Stimulated activated CD8-positive, alpha-beta memory T cell treated with anti-CD3 and anti-CD28 coated beads, Interleukin-15, amount 100 ng/mL, for 1 hour (primary cell): ENCODE data around the gene NPAS3.

ENCODE experiments used
- DNase-seq: peaks from one replicate; pipeline ENCODE4 v3.0.0-alpha.2; 2020; ENCODE audit warnings: low read depth

The NPAS3 gene

GRCh38 chr14:33714527-33715226 is 776.0 kb downstream of the NPAS3 start:
- DNase-seq, result no peak

GRCh38 chr14:33715227-33715528 is 776.5 kb downstream of the NPAS3 start:
- DNase-seq, result no peak

DNA sequence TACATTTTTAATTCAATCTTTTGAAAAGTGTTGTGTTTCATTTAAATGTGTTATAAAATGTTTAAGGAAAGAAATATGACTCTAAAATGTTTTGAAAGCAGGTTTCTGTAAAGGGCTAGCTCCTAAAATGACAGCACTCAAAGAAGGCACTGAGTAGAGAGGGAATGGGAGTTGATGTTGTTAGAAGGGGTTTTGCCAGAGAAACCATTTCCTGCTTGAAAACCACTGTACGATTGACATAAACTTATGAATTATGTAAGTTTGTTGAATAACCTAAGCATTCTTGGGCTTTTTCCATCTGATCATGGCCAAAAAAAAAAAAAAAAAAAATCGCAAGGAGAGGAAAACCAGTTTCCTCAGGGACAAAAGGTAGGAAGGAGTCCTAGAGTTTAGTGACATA is 778.2 kb downstream of the NPAS3 start:
- DNase-seq, result no peak

DNA sequence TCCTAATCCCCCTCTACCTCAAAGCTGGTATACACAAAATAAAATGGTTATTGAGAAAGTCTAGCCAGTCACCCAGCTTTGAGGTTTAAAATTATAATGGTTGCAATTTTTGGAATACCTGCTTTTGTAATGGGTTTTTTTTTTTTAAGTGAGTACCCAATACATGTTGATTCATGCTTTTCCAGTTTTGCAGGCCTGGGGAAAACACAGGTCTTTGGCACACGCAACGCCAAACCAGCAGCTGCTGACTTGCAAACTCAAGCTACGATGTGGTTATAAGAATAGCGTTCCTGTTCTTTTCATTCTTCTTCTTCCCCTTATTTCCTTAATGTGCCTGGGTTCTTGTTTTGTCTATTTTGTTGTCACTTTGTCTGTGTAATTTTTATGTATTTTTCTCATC is 779.2 kb downstream of the NPAS3 start:
- no peak for DNase-seq

DNA sequence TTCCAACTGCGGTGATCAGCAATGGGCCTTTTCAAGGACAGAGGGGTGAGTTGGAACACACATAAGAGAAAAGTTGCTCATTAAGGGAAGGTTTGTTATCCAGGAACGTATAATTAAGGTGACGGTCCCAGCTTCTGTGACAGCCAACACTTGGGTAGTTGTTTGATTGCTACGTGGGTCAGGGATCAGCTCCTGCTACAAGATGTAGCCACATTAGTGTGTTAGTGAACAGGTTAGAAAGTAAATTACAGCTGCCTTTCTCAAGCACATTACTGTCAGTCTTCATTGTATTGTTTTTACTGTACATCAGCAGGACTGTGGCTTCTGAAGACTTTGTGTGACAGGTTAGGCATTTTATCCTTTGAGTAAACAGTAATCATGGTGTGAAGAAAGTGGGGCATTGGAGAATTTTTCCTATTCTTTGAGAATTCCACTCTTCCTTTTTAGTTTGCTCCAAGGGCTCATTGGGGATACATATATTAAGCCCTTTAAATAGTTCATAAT is 781.7 kb downstream of the NPAS3 start:
- no peak for DNase-seq

GRCh38 chr14:33726685-33727084 is 788.0 kb downstream of the NPAS3 start:
- no peak for DNase-seq

DNA sequence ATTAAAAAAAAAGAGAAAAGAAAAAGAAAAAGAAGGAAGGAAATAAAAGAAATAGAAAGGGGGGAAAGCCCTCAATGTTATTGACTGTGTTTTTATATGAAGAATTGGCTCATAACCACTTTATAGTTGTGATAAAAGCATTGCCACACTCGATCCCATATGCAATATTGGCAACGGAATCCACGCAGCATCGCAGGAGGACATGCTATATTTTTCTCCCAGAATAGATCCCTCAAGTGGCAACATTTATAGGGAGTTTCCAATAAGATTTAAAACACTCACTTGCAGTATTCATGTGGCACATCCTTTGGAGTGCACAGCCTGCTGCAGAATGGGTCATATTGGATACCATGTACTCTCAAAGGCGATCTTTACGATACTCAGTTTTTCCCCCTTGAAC is 788.9 kb downstream of the NPAS3 start:
- no peak for DNase-seq

DNA sequence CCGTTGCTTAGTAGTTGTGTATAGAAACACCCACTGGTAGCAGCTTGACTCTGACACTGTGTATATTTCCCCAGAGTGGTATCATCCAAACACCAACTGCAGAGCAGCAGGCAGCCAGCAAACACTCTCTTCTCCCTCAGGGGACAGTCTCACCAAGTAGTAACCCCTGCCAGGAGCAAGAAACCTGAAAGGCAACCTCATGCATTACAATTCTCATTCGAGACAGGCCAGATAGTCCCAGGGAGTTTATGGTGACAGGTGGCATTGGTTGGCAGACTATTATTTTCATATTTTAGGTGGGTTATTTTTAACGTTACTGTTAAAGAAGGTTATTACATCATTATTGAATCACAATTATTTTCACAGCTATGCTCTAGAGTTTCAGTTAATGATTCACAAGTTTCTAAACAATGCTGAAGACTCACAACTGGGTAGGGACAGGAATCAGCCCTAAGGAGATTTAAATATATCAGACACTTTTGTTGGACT is 789.4 kb downstream of the NPAS3 start:
- DNase-seq, result no peak

- no peak for DNase-seq
These were observed 791.5 kb downstream of the NPAS3 start for GRCh38 chr14:33730156-33730555.

DNA sequence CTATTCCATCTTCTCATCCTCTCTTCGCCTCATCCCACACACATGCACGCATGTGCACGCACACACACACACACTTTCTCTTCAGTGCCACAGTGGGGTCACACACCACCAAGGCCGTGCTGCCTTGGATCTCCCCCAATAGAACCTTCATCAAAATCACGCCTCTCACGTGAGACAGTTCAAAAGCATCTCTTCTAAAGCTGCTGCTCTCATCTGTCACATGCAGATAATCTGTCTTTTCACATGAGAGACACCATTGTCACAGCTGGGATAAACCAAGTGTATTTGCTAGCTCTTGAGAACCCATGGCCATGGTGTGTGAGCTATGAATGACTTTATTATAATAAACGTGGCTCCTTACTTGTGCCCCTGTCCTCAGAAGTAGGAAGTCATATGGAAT is 793.5 kb downstream of the NPAS3 start:
- DNase-seq, result no peak

DNA sequence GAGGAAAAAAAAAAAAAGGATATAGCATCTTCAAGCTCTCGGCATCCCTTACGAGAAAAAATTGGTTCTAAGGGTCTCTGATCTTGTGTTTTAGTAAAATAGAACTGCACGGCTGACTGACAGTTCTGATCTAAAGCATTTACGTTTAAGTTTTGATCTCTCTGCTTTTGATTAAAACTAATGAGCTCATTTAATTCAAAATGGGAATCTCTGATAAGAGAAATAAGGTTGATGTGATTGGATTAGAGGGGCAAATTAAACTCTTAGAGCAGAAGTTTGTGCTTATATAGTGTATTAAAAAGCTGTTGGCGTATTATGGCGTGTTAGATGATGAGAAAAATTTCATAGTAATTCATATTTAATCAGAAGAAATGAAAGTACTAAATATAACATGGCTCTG is 794.6 kb downstream of the NPAS3 start:
- no peak for DNase-seq

DNA sequence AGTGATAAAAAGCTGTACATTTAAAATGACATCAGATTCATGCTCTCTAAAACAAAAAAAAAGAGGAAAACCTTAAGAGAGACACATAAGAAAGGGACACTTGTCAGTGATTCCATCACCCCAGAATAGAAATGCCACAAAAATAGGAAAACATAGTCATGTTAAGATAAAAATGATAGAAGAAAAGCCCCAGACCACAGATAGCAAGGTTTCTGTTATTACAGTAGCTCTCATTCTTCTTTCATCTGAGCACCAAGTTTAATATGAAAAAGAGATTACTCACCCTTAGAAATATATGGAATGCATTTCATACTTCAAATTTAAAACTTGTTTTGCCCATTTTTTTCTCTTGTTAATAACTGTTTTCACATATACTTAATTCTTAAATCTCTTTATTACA is 795.0 kb downstream of the NPAS3 start:
- DNase-seq, result no peak

DNA sequence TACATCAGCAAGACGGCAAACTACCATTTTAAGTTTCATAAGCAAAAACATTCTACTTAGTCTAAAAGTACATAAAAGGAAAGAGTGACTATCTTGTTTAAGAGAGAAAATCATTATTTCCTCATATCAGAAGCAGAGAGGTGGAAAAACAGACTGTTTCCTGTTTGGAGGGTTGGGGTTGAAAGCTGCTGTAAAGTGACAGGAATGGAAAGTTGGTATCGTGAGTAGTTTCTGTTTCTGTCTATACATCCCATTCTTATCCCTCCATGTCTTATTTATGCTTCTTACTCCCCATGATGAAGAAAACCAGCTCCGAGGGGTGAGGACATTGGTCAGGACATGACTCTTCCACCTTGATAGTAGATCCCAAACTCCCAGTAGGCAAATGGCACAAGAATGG is 795.7 kb downstream of the NPAS3 start:
- DNase-seq, result no peak

DNA sequence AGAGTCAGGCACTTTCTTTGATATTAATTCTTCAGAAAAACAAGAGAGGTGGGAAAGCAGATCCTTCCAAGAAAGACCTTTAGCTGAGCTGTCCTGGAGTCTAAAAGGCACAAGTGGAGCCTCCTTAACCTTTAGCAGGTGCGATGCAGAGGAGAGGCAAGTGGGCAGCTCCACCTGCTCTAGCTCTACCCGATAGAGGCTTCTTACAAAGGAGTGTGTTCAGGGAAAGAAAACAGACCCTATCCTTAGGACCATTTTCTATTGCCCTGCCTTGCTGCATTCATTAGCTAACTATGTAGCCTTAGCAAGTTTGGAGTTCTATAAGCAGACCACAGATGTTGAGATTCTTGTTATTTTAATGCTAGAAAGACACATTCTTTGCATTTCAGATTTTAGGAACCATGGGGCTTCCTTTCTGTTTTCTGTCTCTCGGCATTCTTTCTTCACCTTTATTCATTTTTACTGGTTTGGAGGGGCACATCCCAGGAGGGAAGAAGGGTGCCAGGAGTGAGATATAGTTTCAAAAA is 797.7 kb downstream of the NPAS3 start:
- DNase-seq, result no peak

- no peak for DNase-seq
These were observed 798.3 kb downstream of the NPAS3 start for GRCh38 chr14:33736979-33737378.

DNA sequence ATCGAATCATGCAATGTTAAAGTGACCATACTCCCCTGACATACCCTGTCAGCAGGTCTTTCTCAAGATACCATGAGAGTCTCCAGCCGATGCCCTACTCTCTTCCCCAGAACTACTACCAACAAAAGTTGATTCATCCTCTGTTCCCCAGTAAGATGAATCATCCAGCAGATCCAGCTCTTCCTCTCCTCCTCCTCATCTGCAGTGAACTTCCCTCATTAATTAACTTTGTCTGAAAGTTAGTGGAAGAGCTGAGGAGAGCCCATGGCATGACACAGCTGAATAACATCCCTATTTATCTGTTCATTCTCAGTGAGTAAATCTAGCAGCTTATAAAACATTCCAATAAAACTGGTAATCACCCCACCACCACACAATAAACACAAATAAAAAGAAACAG is 798.8 kb downstream of the NPAS3 start:
- DNase-seq, result no peak

GRCh38 chr14:33738029-33738428 is 799.4 kb downstream of the NPAS3 start:
- DNase-seq, result no peak

DNA sequence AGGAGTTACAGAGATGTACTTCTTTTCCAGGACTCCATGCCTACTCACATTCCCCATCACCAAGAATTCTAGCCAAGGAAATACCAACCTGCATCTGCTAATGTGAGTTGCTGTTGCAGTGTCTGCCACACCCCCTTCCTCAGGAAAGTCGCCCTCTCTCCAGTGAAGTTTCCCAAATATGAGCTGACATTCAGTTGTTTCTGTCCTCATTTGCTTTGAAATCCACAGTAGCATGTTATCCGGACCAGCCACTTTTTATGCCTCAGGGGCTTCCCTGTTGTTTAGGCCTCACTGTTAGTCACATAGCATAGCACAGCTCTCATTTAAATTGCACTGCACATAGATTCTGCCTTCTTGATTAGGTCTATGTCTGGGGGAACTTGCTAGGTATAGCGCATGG is 799.8 kb downstream of the NPAS3 start:
- no peak for DNase-seq

DNA sequence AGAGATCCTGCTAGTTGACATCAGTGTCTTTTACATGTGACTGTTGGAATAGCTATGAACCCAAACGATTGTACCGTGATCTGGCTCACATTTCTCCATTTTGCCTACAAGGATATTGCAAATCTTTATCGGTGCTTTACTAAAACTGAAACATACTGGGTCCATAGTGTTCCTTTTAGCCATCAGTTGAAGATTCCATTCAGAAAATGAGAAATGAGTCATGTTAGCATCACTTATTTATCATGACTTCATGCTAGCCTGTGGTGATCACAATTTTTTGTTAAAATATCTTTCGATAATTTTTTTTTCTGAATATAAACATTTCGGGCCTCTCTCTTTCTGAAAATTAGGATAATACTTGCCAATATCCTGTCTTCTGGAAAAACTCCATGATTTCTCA is 801.9 kb downstream of the NPAS3 start:
- no peak for DNase-seq

- DNase-seq, result no peak
These were observed 803.5 kb downstream of the NPAS3 start for GRCh38 chr14:33742166-33742565.

- DNase-seq, result no peak
These were observed 806.5 kb downstream of the NPAS3 start for GRCh38 chr14:33745163-33745562.

DNA sequence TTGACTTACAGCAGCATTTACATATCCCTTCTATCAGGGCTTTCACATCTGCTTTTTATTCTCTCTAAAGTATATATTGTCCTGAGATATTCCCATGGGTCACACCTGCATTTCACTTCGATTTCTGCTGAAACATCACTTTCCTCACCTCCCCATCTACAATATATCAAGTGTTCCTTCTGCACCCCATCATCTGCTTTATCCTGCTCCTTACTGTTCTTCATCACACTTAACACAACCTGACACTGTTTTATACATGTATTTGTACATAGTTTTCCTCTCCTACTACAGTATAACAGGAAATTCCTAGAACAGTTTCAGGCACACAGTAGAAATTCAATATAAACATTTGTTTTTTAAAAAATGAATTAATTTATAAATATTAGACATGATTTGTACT is 809.1 kb downstream of the NPAS3 start:
- no peak for DNase-seq

- no peak for DNase-seq
These were observed 815.6 kb downstream of the NPAS3 start for GRCh38 chr14:33754261-33754660.

GRCh38 chr14:33755358-33755757 is 816.7 kb downstream of the NPAS3 start:
- DNase-seq, result no peak
